ENCODE results near the gene MKKS. TPM values are rescaled to one million over a fixed set of nuclear protein-coding genes. Genes with fewer than 3 reads are reported as not detected.

MKKS gene
- total RNA-seq, 1 experiment from 2014 or later, result 10.6 TPM

DNA sequence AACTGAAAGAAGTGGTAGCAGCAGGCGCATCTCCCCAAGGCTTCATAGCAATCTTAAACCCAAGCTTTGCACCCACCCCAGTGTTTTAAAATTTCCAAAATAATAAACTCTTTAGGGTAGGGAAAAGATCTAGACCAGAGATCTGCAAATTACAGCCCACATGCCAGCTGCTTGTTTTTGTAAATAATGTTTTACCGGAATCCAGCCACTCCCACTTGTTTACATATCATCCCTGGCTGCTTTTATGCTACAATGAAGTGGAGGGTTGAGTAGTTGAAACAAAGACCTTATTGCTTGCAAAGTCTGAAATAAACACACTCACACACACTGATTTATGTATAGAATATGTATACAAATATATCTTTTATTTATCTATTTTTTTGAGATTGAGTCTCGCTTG is 31.1 kb upstream of the MKKS start:
- no peak overlapping the region for H3K23ac ChIP-seq (ENCODE audit: insufficient read length, low read depth, low read length)
- H4K91ac ChIP-seq (ENCODE audit: insufficient read length, low read depth, low read length), result no peak overlapping the region
- peak overlapping the region; percentile 2 for H2BK5ac ChIP-seq (ENCODE audit: insufficient read length, low read length)
- peak overlapping the region in 1 of 3 experiments; percentile 85; a peak in 1 of 7 replicates for H3K27ac Mint-ChIP-seq
- no peak overlapping the region for H3K56ac ChIP-seq (ENCODE audit: insufficient read length, low read depth, low read length)
- no peak overlapping the region for H2BK120ac ChIP-seq (ENCODE audit: low read depth, low read length, poor library complexity, severe bottlenecking)
- peaks cover 5% of the 10 kb centered on the region for H3K79me1 ChIP-seq (ENCODE audit: insufficient read depth, low read depth, low read length, poor library complexity, severe bottlenecking)
- DNase-seq, result no peak
- H2AK5ac ChIP-seq (ENCODE audit: insufficient read length, low read length), result no peak overlapping the region
- peaks cover 15% of the 10 kb centered on the region in 2 experiments for H3K9me3 Mint-ChIP-seq
- no peak overlapping the region for H2BK20ac ChIP-seq (ENCODE audit: low read depth, low read length, poor library complexity, severe bottlenecking)
- H3K4me3 Mint-ChIP-seq, result no peak overlapping the region
- no peaks in the 10 kb centered on the region for H3K9me3 ChIP-seq (ENCODE audit: control insufficient read depth, low read depth, low read length)
- no peaks in the 10 kb centered on the region for H3K23me2 ChIP-seq (ENCODE audit: insufficient read length, low read depth, low read length, poor library complexity, severe bottlenecking)
- H2BK12ac ChIP-seq (ENCODE audit: insufficient read length, low read depth, low read length), result peak overlapping the region; percentile 35
- peaks cover 4% of the 10 kb centered on the region; the same call in 1 of the 2 replicates for H3K4me1 ChIP-seq (ENCODE audit: insufficient read depth, low read length)
- H3K14ac ChIP-seq (ENCODE audit: insufficient read depth, low read length), result no peak overlapping the region
- H3K4ac ChIP-seq (ENCODE audit: low read depth, low read length), result no peak overlapping the region
- no peak overlapping the region for H3K9ac ChIP-seq (ENCODE audit: extremely low read depth, insufficient read length, low read length)
- no peak overlapping the region for H2AFZ ChIP-seq (ENCODE audit: low read length)
- peak overlapping the region; percentile 3 for H3K4me2 ChIP-seq (ENCODE audit: insufficient read depth, insufficient read length, low read length)
- H3K27me3 Mint-ChIP-seq (ENCODE audit: low read depth), result no peaks in the 10 kb centered on the region
- no peak overlapping the region for H2BK15ac ChIP-seq (ENCODE audit: low read depth, low read length)
- no peak overlapping the region for H4K5ac ChIP-seq (ENCODE audit: insufficient read length, low read depth, low read length)
- H3K18ac ChIP-seq (ENCODE audit: insufficient read length, low read depth, low read length), result no peak overlapping the region
- peaks cover 6% of the 10 kb centered on the region; the same call in 1 of the 2 replicates for H3K79me2 ChIP-seq (ENCODE audit: insufficient read depth, low read length)
- no peak for TF ChIP-seq CTCF (conservative IDR thresholded peaks at IDR 0.05)
- no CpG with 5 or more reads among the region's 3 CpGs for WGBS (ENCODE audit: extremely low coverage, insufficient read length, low lambda C conversion rate)
- peaks cover 55 to 59% of the 10 kb centered on the region in 2 experiments for H3K4me1 Mint-ChIP-seq
- H3K27me3 ChIP-seq (ENCODE audit: insufficient read depth, low read length), result no peaks in the 10 kb centered on the region
- no peak overlapping the region for H3T11ph ChIP-seq (ENCODE audit: low read length)
- no peak overlapping the region for H4K8ac ChIP-seq (replicated peaks; ENCODE audit: insufficient read length, low read depth, low read length)
- H3K27ac ChIP-seq (ENCODE audit: insufficient read length, low read depth, low read length), result no peak overlapping the region
- H4K20me1 ChIP-seq (ENCODE audit: control insufficient read depth, insufficient read depth, insufficient read length), result no peaks in the 10 kb centered on the region
- H3K36me3 Mint-ChIP-seq (ENCODE audit: insufficient read depth in 1 of 3, low read depth in 3 of 3), result peaks cover 13 to 21% (median 18%) of the 10 kb centered on the region in 3 experiments
